Hematopoietic multipotent progenitor cell treated with erythropoietin and hydrocortisone succinate and interleukin-3 and kit ligand, for 4 days (in vitro differentiated cells): ENCODE data around the gene PDGFC.

ENCODE experiments used
- DNase-seq: peaks from one replicate; pipeline ENCODE4 v3.0.0-alpha.2; 2015

The PDGFC gene

DNA sequence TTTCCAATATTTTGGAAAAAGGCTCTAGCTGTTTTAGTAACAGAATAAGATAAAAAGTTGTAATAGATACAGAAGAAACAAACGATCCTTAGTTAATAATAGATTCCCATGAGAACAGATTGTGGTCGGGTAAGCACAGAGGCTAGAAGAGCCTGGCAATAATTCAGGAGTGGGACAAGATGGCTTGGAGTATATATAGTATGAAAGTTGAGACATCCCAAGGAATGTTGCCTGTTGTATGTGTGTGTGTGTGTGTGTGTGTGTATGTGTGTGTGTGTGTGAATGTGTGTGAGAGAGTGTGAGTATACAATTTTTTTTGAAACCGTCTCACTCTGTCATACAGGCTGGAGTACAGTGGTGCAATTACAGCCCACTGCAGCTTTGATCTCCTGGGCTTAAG is 150.7 kb downstream of the PDGFC start:
- no peak for DNase-seq

DNA sequence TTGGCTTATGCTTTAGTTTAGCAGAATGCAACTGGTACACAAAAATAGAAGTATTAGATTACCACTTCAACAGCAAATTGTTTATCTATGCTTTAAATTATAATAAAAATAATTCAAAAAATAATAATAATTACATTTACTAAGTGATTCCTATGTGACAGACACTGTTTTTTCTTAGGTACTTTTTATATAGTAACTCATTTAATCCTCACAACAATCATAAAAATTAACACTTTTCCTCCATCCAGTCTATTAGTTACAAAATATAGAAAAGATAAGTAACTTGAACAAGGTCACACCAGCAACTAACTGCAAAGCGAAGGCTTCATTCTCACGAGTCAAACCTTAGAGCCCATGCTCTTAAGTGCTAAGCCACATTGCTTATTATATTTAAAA is 155.2 kb downstream of the PDGFC start:
- no peak for DNase-seq

DNA sequence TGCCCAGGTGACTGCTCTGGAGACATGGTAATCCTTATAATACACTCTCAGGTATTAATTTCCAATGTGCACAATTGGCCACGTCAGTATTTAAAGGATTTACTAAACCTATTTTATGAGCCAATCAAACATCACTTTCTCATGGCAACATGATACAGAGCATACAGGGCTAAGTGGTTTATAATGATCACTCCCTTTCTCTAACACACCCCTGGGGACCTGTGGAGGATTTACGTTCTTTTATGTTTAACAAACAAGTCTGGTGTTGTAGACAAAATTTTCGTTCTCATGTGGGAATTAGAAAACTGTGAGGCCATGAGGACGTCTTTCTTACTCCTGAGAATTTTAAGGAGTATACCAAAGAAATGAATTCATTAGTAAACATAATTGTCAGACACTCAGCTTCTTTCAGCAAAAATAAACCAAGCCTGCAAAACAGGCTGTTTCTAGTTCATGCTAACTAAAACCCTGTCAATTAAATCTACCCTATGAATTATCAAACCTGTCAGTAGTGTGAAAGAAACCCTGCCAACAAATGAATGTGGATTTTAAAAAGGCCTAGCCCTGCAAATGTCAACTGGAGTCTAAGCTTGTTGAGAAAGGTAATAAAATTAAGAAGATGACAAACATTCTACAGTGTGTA is 155.8 kb downstream of the PDGFC start:
- no peak for DNase-seq

DNA sequence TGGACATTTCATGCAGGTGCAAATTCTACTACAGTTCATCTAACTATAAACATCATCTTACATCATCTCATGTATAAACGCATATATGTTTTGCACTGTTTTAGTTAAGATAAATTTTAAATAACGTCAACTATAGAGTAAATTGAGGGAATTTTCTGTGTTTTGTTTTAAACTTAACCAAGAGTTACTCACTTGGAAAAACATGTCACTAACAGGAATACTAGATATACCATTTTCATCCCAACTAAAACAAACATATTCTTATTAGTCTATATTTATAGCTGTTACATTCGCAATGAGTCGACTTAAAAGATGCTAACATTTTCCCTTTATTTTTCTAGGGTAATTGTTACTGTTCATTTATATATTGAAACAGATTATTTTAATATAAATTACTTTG is 159.6 kb downstream of the PDGFC start:
- DNase-seq: no peak

DNA sequence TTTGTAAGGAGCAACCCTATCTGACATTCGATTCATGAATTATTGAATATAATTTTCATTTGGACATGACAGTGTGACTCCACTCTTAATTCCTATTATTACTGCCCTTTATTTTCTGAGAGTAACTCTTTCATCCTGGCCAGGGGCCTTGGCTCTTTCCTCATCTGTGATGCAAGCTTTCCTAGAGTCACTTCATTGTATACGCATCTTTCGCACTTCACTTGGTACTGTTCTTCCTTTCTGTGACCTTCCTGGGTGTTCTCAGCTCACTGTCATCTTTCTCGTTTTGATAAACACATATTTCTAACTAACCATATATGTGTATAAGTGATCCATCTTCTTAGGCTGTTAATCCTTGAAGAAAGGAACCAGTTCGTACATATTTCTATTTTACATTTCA is 160.3 kb downstream of the PDGFC start:
- no peak for DNase-seq

DNA sequence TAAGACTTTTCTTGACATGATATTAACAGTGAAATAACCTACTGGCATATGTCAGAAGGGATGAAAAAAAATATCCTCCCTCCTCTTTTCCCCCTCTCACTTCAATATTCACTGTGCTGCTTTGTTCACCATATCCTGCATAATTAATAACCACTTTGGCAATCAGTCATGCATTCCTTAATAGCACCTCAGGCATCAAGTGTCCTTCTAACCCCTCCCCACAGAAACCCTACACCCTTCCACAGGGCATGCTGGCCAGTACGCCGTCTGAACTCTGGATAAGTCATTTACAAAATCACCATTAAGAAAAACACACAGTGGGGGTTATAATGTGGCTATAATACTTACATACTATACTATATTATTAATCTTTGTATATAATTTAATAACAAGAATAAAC is 165.9 kb downstream of the PDGFC start:
- DNase-seq: no peak

DNA sequence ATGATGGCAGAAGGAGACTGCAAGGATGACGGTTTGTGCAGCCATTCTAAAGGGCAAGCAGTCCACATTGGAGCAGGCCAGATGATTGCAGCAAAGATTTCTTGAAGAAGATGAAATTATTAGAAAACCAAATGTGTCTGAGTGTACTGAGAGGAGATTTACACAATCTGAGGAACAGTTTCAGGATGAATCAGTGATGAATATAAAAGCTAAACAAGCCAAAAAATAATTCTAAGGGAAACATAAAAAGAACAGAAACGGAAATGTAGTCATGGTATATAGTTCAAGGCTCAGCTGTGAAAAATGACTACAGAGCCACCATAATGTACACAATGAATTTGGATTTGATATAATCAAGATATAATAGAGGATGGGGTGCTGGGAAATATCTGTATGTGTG is 168.5 kb downstream of the PDGFC start:
- no peak for DNase-seq

DNA sequence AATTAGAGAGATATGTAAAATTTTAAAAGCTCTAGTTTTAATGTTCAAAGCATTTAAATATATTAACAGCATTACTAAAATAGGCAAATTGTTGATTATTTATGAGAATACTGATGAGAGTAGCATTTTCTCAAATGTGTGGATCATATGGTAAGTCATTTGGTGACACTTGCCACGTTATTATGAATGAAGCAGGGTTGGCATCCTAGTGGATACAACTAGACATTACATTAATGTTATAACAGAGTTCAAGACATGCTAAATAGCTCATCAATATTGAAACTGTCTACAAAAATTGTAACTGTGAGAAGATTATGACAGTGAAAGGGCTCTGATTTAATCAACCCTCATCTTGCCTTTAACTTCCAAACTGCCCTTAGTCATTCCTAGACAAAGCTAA is 171.1 kb downstream of the PDGFC start:
- peak; percentile 11 for DNase-seq

DNA sequence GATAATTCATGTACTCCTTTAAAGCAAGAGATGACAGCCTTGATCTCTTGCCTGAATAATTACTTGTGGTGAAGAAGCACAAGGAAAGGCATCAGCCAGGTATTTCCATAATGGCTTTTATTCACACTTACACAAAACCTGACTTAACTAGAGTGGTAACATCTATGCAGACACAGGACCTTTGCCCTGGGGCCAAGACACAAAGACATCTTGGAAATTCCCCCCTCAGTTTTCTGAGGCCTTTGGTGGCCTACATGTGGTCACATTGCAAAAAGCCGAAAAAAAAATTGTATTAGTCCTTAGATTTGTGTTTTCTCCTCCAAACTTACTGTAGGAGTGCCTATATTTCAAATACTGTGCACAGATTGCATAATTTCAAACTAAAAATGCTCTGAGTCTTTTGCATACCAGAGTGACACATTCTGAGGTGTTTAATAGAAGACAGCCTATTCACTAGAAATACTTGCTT is 172.4 kb downstream of the PDGFC start:
- DNase-seq: no peak

DNA sequence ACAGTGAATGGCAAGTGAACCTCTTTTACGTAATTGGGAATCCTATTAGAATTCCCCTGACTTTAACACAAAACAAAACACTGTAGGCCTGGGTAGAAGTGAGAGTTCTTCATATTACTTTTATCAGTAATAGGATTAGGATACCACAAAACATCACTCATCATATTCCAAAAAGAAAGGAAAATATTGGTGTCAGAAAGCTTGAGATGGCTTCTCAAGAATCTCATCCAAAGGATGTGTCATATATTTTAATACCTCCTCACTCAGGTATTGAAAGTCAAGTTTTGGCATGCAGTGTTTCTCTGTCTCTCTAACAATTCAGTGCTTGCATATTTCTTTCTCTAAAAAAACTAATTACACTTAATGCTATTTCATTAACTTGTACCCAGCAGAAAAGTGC is 173.2 kb downstream of the PDGFC start:
- DNase-seq: no peak

DNA sequence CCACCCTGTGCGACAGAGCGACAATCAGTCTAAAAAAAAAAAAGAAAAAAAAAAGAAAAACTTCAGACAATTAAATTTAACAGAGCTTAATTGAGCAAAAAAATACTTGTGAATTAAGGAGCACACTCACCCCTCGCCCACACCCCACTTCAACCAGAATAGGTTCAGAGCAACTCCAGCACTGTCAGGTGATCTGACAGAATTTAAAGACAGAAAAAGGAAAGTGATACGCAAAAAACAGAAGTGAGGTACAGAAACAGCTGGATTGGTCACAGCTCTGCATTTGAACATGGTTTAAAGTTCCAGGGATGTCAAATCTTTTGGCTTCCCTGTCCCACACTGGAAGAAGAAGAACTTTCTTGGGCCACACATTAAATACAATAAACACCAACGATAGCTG is 174.4 kb downstream of the PDGFC start:
- DNase-seq: no peak

DNA sequence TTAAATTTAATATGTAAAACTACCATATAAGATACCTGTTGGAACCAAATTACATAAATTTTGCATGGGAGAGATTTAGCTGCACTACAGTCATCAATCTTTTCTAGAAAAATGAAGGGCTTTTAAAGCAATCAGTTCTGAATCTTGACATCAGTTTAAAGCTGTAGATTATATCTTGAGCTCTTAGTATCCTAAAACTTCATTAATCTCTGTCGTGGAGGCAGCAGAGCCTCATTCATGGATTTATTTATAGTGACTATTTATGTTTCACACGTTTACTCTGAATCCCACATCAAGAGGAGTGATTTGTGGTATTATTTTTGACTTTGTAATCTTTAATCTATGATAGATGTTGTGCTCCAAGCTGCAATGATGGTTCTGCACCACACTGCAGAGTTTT is 175.9 kb downstream of the PDGFC start:
- no peak for DNase-seq

DNA sequence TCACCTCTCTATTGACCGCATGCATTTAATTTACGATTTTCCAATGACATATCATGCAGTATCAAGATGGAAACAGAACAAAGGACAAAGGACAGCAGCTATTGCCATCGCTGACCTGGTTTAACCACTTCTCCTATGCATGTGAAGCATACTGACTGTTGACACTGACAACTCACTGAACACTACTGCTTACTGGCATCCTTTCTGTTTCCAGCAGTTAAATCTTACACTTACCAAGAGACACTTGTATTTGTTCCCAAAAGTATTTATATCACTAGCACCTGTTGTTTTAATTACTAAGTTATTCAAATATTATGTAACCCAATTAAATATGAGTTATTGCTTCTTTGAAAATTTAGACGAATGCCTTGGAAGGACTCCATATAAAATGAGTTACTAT is 176.7 kb downstream of the PDGFC start:
- DNase-seq: no peak

DNA sequence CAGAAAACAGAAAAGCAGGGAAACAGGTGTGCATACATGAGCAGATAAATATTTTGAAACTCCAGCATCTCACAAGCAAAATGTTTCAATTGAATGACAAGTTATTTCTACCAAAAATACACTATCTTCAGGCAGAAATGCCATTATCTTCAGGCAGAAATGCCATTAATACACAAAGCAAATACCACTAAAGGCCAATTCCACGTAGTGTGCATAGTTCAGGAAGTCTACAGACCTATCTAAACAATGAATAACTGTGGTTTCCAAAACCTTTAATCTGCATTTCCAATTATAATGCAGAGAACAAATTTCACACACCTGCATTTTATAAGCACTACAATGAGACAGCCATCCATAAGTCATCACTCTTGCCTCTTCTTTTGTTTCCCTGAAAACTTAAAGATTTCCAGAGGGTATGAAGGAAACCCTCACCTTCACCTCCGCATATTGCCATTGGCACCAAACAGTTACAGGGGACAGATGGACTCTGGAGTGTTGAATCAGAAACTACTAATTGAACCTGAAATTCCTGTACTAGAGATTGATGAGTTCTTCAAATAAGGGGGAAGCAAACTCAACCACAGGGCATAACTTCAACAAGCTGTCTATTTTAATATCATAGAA is 179.0 kb downstream of the PDGFC start:
- no peak for DNase-seq

DNA sequence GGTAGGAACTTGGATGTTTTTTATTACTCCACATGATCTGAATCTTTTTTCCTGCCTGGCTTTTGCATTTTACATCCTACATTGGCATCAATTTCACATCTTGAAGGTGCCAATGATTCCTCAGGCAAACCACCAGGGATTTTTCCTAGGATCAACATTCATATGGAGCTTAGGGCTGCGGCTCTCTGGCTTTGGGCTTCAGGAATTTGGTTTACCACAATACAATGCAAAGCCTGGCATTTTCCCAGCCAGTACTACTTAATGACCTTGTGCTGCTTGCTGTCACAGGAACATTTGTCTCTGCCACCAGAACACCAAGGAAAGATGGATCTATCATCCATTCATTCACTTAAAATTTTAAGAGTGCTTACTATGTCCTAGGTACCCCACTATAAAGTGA is 180.7 kb downstream of the PDGFC start:
- no peak for DNase-seq

DNA sequence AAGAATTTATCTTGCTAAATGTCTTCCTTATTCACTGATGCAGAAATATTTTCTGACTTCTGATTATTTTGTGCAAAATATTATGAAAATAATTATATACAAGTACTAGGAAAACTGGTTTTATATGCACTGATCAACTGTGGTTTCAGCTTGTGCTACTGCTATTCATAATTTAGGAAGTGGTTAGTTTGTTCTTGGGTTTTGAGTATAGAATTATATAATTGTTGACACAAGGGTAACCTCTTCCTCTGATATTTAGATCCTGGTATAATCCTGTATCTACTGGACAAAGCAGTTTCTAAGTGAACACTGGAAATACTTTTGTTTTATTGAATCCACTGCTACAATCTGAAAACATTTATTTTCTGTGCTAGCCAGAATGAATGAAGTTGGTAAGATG is 182.8 kb downstream of the PDGFC start:
- DNase-seq: peak; percentile 29

DNA sequence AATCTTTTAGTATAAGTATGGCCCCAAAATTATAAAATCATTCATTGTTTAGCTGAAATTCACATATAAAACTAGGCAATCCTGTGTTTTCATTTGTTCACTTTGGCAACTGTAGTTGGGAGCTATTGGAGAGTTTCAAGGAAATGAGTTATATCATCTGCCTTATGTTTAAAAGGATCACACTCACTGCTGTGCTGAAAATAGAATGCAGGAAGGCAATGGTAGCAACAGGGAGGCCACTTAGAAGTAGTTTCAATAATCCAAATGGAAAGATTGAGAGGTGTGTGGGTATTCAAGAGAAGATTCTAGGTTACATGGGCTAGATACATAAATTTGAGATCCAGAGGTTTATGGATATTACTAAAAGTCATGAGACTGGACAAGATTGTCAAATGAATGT is 184.9 kb downstream of the PDGFC start:
- no peak for DNase-seq

DNA sequence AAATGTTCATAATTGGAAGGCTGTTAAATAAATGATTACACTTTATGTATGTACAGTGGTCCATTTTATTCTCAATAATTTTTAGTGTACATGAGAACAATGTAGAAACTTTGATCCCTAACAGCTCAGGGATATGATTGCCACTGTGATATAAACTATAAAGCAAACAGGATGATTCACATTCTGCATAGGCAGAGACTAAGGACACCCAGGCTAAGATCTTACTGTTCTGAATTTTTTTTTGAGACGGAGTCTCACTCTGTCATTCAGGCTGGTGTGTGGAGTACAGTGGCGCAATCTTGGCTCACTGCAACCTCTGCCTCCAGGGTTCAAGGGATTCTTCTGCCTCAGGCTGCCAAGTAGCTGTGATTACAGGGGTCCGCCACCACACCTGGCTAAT is 186.6 kb downstream of the PDGFC start:
- DNase-seq: no peak

DNA sequence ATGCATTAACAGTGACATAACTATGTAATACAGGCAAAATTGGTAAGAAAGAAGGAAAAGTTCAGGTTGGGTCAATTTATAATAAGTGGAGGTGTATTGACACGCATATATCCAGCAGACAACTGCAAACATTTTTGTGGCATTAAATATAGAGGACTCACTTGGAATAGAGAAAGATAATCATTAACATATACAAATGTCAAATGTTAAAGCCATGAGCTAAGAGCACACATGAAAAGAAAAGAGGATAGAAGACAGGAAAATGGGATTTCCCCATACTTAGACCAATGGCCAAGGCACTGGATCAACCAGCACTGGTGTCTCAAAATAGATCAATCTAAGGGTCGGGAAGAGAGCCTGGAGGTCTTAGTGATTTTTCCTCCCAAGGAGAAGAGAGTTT is 187.6 kb downstream of the PDGFC start:
- DNase-seq: no peak

DNA sequence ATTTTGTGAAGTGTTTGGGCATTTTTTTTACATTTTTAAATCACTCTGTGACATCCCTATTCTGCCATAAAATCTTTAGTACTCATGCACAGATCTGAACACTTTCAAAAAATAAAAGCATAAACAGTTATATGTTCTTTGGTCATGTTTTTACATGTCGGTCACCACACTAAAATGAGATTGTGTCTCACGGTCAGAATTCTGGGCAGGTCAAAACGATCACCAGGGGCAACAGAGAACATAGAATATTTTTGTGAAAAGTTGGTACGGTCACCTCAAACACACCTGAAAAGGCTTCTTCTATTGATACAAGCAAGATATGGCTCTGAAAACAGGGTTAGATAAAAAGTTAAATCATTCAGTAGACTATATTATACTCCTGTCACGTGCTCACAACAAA is 189.1 kb downstream of the PDGFC start:
- no peak for DNase-seq

DNA sequence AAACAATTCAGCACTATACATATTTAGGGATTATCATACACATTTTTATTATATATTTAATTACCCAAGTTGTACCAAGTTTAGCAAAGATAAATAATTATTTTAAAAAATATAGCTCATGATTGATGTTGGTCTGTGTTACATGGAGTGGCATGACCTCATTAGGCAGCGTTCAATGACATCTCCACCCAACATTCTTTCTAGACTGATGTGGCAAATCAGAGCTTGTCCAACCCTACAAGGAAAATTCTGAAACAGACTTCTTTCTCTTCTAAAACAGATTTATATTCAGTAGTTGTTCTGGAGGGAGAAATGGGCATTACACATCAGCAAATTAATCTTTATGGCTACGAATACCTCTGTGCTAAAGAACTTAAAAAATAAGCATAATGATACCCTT is 189.7 kb downstream of the PDGFC start:
- DNase-seq: no peak

DNA sequence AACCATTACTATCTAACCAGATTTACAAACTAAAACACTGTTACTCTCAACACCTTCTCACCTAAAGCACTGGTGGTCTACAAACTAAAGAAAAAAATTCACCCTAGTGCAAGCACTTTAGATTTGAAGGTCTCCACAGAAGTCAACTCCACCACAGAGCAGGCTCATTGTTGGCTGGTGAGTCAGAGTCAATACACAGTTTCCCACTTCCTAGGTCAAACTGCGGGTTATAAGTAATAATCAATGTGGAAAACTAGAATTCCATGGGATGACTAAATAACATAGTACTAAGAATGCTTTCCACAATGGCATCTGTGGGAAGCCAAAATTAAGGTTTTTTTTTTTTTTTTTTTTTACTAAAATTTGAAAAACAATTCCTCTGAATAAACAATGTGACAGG is 191.8 kb downstream of the PDGFC start:
- no peak for DNase-seq

DNA sequence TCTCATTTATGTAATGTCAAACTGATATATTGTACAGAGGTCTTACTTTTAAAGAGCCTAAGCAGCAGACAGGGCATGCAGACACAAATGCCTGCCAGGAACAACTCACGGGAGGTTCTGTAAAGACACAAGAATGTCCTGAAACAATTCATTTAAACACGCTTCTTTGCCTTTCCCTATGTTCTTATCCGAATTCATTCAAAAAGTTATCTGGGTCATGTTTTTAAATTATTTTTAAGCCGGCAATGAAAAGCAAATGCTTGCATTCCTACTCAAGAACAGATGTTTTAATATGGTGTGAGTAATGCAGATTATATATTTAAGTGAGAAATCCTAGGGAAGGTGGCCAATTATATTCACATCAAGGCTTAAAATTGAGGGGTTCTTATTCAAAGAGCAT is 192.6 kb downstream of the PDGFC start:
- no peak for DNase-seq

DNA sequence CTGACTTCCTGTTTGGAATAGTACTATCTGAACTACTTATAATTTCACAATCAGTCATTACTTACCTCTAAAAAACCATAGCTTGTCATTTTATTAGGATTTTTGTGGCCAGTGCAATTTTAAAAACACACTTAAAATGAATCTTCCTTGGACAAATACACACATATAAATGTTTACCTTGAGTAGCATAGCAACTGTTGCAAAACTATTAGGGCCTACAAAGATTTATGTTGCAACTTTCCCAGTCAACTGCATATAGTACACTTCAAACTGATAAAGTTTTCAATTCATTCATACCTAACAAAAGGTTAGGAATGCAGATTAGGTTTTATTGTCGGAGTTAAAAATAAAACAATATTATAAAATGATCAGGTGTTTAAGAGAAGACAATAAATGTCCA is 193.0 kb downstream of the PDGFC start:
- peak; percentile 41 for DNase-seq

DNA sequence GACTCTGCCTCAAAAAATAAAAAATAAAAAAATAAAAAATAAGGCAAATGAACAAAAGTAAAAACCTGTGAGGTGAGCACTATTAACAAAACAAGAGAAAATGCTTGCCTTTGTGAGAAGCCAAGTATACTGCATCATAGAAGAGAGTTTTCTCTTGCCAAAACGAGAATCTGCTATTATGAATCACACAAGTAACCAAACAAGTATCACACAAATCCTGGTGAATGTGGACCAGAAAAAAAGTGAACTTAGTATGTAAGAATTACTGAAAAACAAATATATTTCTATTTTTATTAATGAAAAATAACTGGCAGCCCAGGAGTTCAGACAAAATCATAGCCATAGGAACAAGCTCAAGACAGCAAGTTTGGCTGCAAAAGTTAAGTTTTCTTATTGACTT is 193.5 kb downstream of the PDGFC start:
- no peak for DNase-seq
